Transverse colon (tissue), 4 donors: ENCODE data around the gene ACSM3.

ENCODE experiments used
- CTCF ChIP-seq, 5 experiments: fragments of 200-600 bp in 3 of 5; fragments of 450-650 bp in 2 of 5; sonication (generic) in 3 of 5; IDR thresholded peaks; 1 replicate in 2 of 5; 2 replicates in 3 of 5; pipeline ENCODE4 v1.5.1; 2016 to 2017; ENCODE audit warnings: antibody characterized with exemption in 5 of 5, inconsistent platforms in 3 of 5, mild to moderate bottlenecking in 2 of 5, moderate library complexity in 1 of 5
- POLR2AphosphoS5 ChIP-seq, 3 donors: sonication (generic); formaldehyde crosslinking; IDR thresholded peaks; one replicate each; pipeline ENCODE4 v1.6.1; 2016; ENCODE audit warnings: antibody characterized with exemption in 3 of 3

DNA sequence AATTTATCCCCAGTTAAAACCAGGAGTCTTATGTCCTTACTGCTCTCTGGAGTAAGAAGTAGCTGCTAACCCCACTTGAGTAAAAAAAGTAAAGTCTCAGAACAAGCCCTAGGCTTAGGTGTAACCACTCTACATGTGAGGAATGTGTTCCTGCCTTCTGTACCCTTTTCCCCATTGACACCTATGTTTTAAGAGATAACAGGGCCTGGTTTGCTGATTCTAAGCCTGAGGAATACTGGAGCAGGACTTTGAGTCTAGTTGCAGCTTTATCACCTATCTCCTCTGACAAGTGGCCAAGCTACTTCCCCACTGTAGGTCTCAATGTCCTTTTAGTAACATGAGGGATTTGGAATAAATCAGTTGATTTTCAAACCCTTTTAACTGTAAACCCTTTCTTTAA lies 82.7 kb downstream of the ACSM3 start:
- no peak for TF ChIP-seq CTCF (IDR thresholded peaks at IDR 0.05)
- TF ChIP-seq POLR2AphosphoS5 (IDR thresholded peaks at IDR 0.05), result no peak
